CD4-positive, alpha-beta T cell treated with Interleukin-15 for 4 hours (primary cell): ENCODE results near the gene CELF1.

ENCODE experiments used
- DNase-seq: peaks from one replicate; pipeline ENCODE4 v3.0.0-alpha.2; 2020; ENCODE audit warnings: low spot score

CELF1 gene

GRCh38 chr11:47552566-47553405 is at the start of gene CELF1:
TSS of gene CELF1 (minus strand) at chr11:47553132. CDS start at chr11:47499523, 53,609 bp downstream.
- DNase-seq, result peak; percentile 91

DNA sequence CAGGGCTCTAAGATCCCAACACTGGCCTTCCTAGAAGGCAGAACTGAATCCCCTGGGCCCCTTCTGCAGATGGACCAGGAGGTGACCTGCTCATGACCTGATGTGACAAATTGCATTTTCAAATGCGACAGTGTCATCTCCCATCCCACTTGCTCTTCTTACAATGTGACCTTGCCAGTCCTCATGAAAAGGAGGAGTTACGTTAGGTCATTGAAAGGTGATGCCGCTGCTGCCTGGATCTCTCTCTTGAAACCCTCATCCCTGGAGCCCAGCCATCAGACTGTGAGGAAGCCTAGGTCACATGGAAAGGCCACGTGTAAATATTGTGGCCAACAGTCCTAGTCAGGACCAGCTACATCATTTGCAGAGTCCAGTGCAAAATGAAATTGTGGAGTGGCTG is 47.0 kb upstream of the CELF1 start:
- no peak for DNase-seq

DNA sequence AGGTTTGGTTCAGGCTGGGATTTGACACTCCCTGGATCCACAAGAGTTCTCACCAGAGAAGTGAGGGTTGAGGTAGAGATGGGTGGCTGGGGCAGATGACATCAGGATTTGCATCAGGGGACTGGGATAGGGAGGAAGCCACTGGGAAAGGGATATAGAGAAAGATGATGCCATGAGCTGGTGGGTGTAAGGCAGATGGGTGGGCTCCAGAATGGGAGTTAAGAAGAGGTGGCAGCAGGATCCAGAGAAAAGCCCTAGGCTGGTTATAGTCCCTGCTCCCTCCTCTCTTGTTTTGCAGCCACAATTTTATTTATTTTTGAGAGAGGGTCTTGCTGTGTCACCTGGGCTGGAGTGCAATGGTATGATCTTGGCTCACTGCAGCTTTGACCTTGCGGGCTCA is 43.0 kb upstream of the CELF1 start:
- no peak for DNase-seq

DNA sequence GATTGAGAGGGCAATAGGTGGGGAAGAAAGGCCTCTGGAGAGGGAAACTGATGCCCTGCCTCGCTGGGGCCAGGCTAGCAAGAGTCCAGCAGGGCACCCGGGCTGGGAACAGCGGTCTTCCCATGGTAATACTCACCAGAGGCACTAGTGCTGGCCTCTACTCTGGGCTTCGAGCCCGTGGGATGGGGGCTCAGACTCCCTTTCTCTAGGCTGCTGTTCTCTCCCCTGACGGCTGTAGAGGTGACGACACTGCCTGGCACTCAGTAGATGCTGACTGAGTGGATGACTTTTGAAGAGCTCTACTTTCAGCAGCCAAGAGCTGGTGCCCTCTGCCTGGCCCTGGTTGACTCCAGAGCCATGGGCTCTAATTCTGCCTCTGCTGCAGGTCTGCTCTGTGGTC is 42.1 kb upstream of the CELF1 start:
- DNase-seq, result no peak

DNA sequence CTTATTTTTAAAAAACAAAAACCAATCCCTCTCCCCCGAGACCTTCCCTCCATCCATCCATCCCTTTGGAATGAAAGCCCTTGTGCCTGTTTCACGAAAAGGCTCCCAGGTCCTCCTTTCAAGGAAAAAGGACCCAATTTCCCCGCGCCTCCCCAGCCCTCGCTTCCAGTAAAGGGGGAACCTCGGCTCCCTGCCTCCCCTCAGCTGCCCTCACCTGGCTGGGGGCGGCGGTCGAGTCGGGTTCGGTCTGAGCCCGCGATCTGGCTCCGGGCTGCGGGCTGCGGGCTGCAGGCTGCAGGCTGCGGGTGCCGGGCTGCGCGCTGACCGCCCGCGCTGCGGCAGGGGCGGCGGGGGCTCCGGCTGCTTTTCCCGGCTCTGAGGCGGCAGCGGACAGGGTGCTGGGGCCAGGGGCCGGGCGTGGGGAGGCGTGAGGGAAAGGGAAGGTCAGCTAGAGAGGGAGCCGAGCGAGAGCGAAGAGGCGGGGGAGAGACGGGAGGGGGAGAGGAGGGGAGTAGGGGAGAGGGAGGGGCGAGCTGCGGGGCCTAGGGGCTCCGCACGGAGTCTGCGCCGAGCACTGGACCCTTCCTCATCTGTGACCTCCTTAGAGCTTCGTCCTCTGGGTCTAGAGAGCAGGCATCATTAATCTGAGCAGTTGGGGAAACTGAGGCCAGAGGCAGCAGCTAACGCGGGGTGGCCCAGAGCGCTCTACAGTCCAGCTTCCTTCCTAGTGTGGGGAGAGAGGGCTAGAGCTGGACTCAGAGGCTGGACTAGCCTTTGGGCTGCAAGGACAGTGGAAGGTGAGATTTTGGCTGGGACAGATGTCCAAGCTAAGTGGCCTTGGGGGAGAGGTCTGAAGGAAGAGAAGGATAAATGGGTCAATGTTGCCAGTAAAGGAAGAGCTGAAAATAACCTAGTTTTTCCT is 41.3 kb upstream of the CELF1 start, which contains the start of gene C1QTNF4:
TSS of gene C1QTNF4 (minus strand) at position 478 of the 922 bp plus-strand sequence. CDS start 3,601 bp downstream, outside the sequence.
- DNase-seq, result no peak

GRCh38 chr11:47593492-47593933 is 40.6 kb upstream of the CELF1 start:
- DNase-seq, result no peak

GRCh38 chr11:47592970-47593369 is 40.0 kb upstream of the CELF1 start:
- no peak for DNase-seq

DNA sequence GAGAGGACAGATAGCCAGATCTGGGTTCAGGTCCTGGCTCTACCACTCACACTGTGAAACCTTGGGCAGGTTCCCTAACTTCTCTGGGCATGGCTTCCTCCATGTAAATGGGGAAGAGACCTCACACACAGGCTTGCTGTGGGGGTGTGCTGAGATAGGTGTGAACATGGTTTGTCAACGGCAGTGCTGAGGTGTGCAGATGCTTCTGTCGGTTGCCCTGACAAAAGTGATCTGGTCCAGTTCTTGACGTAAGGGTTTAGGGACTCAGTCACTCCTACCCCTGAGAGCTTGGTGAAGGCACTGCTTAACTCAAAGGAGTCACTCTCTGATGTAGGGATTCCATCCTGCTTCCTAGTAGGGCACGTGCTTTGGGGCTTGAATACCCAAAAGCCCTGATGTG is 39.3 kb upstream of the CELF1 start:
- no peak for DNase-seq

- DNase-seq, result no peak
Measured at GRCh38 chr11:47591764-47592163, 38.8 kb upstream of the CELF1 start.

- no peak for DNase-seq
Measured at GRCh38 chr11:47589977-47590861, 37.3 kb upstream of the CELF1 start.

DNA sequence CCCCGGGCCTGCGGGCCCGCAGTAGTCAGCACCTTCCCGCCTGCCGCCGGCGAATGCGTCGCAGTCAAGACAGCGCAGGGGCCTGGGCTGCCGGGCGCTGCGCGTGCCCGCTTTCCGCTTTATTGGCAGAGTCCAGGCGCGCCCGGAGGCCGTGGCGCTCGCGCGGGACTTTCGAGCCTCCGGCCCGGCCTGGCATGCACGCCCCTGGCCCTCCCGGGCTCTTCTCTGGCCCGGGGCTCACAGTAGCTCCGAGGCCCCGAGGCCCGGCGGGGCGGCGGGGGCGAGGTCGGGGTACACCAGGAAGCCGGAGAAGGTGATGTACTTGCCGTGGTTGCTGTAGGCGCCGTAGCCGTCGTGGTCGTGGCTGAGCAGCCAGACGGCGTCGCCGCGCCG is 36.6 kb upstream of the CELF1 start:
- no peak for DNase-seq

DNA sequence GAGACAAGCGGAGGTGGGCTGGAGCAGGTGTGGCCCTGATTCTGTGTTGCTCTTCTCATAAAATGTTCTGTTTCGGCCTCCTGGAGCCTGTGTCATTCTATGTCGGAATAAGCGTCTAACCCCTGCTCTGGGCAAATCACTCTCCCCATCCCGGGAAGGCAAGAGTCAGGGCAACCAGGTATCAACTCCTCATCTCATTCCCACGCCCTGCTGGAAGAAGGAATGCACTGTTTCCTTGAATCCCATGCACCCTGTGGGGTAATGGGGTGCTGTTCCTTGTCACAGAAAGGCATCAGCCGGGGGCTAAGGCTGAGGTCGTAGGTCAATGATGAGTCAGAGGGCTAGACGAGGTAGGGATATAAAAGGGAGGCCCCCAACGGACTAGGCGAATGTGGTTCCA is 36.2 kb upstream of the CELF1 start:
- no peak for DNase-seq

DNA sequence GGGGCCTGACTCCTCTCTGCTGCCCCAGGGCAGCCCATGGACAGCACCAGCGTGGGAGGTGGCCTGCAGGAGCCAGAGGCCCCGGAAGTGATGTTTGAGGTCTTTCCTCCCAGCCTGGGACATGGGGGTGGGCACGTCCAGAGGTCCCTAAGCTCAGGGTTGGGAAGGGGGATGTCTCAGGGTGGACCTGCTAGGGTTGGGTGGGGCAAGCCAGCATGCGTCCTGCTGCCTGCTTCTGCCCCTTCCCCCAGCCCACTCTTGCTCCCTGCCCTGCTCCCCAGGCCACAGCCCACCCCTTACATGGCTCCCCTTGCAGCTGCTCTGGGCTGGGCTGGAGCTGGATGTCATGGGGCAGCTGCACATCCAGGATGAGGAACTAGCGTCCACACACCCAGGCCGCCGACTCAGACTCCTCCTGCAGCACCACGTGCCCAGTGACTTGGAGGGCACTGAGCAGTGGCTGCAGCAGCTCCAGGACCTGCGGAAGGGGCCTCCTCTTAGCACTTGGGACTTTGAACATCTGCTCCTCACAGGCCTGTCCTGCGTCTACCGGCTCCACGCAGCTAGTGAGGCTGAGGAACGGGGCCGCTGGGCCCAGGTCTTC is 34.9 kb upstream of the CELF1 start:
- DNase-seq, result no peak

DNA sequence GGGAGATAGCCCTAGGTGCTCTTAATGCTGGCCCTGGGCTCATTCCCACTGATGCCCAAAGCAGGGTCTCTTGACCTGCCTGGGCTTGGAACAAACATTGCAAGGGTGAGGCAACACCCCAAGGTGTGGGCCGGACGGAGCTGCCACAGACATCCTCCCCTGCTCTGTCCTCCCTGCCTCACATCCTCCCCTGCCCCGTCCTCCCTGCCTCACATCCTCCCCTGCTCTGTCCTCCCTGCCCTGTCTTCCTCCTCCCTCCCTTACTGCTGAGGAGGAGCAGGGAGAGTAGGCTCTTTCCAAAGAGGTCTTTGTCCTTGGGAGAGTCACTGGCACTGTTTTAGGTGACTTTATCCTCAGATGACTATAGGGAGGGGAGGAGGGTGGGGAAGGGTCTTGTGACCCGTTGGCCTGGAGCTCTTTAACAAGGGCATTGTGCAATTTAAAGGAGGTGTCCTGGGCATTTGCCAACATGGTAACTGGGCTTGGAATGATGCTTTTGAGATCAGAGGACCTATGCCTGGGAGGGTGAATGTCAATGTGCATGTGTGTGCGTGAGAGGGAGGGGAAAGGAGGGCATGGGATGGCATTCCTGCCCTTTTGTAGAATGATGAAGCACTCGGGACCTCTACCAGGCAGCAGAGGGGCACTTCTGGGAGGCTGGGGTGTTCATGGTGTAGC is 34.2 kb upstream of the CELF1 start:
- DNase-seq, result no peak

- DNase-seq, result no peak
Measured at GRCh38 chr11:47586098-47586855, 33.3 kb upstream of the CELF1 start, which contains the start of gene FAM180B. TSS of gene FAM180B (plus strand) at chr11:47586678. CDS start at chr11:47586769, 91 bp downstream.

DNA sequence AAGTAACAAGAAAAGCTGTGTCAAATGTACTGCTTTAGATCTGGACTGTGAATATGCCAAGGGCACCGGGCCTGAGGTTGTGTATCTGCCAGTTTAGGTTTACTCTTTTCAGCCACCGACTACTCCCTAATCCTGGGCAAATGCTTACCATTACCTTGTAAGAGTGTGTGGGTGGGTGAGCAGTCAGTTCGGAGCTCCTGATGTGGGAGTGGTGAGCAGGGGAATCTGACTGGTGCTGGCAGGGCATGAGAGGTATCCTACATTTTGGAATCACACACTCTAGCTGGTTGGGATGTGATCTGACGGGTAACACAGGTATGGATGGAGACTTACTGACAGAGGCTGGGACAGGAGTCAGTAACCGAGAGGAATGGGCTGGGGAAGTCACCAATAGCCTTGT is 30.9 kb upstream of the CELF1 start:
- DNase-seq, result no peak

DNA sequence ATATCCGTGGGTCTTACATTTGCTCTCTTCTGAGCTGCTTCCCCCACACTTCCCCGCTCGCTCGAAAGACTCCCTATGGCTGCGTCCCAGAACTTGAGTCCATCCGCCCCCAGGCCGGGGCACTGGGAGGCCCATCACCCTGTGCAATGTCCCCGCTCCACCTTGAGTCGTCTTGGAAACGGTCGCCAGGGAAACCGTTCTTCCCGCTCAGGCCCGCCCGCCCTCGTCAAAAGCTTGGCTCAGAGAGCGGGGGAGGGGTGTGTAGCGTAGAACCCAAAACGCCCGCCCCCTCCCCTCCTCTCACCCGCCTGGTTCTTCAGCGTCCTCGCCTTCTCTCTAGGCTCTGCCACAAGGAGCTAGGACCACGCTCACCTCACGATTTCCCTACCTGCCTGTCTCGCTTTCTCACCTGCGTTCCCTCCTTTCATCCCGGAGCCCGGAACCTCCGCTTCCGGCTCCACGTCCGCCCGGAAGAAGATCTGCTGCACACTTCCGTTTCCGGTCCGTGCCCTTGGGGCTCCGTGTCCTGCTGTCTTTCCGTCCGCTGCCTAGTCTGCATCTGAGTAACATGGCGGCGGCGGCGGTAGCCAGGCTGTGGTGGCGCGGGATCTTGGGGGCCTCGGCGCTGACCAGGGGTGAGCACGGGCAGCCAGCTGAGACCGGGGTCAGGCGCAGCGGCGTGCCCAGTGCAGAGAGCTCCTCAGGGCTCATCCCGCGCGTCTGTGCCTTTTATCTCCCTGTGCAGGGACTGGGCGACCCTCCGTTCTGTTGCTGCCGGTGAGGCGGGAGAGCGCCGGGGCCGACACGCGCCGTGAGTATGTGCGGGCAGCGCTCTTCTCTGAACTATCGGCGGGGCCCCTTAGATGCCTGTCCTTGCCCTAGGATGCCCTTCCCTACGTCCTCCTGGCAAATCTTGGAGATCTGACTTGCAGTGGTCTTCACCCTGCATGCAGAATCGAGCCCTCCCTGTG is 25.9 kb upstream of the CELF1 start, which contains the start of the genes KBTBD4 and NDUFS3:
TSS of gene KBTBD4 (minus strand) at position 447 of the 971 bp plus-strand sequence. CDS start at position 428, 19 bp downstream.
TSS of gene NDUFS3 (plus strand) at position 551 of the 971 bp plus-strand sequence. CDS start at position 569, 18 bp downstream.
- peak; percentile 91 for DNase-seq

DNA sequence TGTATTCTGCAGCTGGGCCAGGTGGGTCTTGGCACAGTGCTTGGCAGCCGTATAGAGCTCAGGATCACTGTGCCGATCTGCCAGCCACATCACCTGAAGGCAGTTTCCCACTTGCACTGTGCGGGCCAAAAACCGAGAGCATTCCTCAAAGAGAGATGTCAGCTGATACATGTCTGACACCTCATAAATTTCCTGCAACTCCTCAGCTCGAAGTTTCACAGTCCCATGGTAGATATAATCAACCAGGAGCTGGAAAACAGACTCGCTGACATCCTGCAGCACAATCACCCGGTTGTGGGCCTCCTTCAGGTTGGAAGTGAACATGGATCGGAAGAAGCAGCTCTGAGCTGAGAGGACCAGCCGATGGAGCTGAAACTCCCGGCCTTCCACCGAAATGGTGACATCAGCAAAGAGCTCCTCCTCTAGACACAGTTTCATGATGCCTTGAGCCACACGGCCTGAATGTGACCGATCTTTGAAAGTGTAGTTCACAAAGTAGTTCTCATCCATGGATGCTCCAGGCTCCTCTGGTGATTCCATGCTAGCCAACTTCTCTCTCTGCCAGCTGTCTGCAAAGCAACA is 24.6 kb upstream of the CELF1 start:
- DNase-seq, result no peak
